ENCODE results near the gene TC2N. TPM values are rescaled to one million over a fixed set of nuclear protein-coding genes. Genes with fewer than 3 reads are reported as not detected.
A peak's percentile ranks its signal among the peaks of the same experiment; 100 is the strongest.

Gene TC2N
- total RNA-seq, 1 experiment from 2014 or later: 16.4 TPM

- Histone ChIP-seq H2BK120ac (ENCODE audit: low read depth, low read length, poor library complexity, severe bottlenecking) (no peak overlapping the region), H3K14ac (ENCODE audit: insufficient read depth, low read length) (no peak overlapping the region), H3K18ac (ENCODE audit: insufficient read length, low read depth, low read length) (no peak overlapping the region), H2AFZ (ENCODE audit: low read length) (no peak overlapping the region), H3K4me2 (ENCODE audit: insufficient read depth, insufficient read length, low read length) (no peak overlapping the region), H3K27ac (ENCODE audit: insufficient read length, low read depth, low read length) (no peak overlapping the region), H2BK15ac (ENCODE audit: low read depth, low read length) (no peak overlapping the region), H3K4ac (ENCODE audit: low read depth, low read length) (no peak overlapping the region), H2AK5ac (ENCODE audit: insufficient read length, low read length) (no peak overlapping the region), H4K20me1 (ENCODE audit: control insufficient read depth, insufficient read depth, insufficient read length) (no peaks in the 10 kb centered on the region), H3K9ac (ENCODE audit: extremely low read depth, insufficient read length, low read length) (no peak overlapping the region), H2BK12ac (ENCODE audit: insufficient read length, low read depth, low read length) (no peak overlapping the region), H3K23ac (ENCODE audit: insufficient read length, low read depth, low read length) (no peak overlapping the region), H3K27me3 (ENCODE audit: insufficient read depth, low read length) (no peaks in the 10 kb centered on the region), H4K8ac (replicated peaks; ENCODE audit: insufficient read length, low read depth, low read length) (no peak overlapping the region), H2BK5ac (ENCODE audit: insufficient read length, low read length) (no peak overlapping the region), H3T11ph (ENCODE audit: low read length) (no peak overlapping the region), H3K4me1 (ENCODE audit: insufficient read depth, low read length) (peaks cover 4% of the 10 kb centered on the region; the same call in 1 of the 2 replicates), H2BK20ac (ENCODE audit: low read depth, low read length, poor library complexity, severe bottlenecking) (no peak overlapping the region), H4K91ac (ENCODE audit: insufficient read length, low read depth, low read length) (no peak overlapping the region), H3K79me2 (ENCODE audit: insufficient read depth, low read length) (no peaks in the 10 kb centered on the region), H3K56ac (ENCODE audit: insufficient read length, low read depth, low read length) (no peak overlapping the region), H3K9me3 (ENCODE audit: control insufficient read depth, low read depth, low read length) (no peaks in the 10 kb centered on the region), H3K23me2 (ENCODE audit: insufficient read length, low read depth, low read length, poor library complexity, severe bottlenecking) (no peaks in the 10 kb centered on the region), H4K5ac (ENCODE audit: insufficient read length, low read depth, low read length) (no peak overlapping the region), H3K79me1 (ENCODE audit: insufficient read depth, low read depth, low read length, poor library complexity, severe bottlenecking) (no peaks in the 10 kb centered on the region)
- no CpG with 5 or more reads among the region's 4 CpGs for WGBS (ENCODE audit: extremely low coverage, insufficient read length, low lambda C conversion rate)
- H3K4me3 Mint-ChIP-seq: no peak overlapping the region
- no peaks in the 10 kb centered on the region for H3K9me3 Mint-ChIP-seq
- peak; percentile 25; the same call in 2 of the 3 replicates for TF ChIP-seq CTCF (conservative IDR thresholded peaks at IDR 0.05)
- H3K36me3 Mint-ChIP-seq (ENCODE audit: insufficient read depth in 1 of 3, low read depth in 3 of 3): no peaks in the 10 kb centered on the region; a peak in 2 of 7 replicates
- DNase-seq: no peak
- H3K27ac Mint-ChIP-seq: no peak overlapping the region
- 0 out of 2 replicates have a peak, but pooled peaks cover 2% of the 10 kb centered on the region for H3K27me3 Mint-ChIP-seq (ENCODE audit: low read depth)
- peaks cover 7 to 11% of the 10 kb centered on the region in 2 experiments for H3K4me1 Mint-ChIP-seq
These were observed 31.9 kb upstream of the TC2N start for GRCh38 chr14:91899213-91899612.
